HG03039 (cell line): ENCODE results near the gene MYO1D.
"Not testable (repeated sequence)": the region's sequence is repeated elsewhere in the genome, so short reads cannot be mapped to it uniquely, and the experiment has no call there.

Source experiments
- ATAC-seq: cut with Tn5 transposase; IDR thresholded peaks from one replicate; pipeline ENCODE4 v1.9.1; 2021; ENCODE audit warnings: mild to moderate bottlenecking, moderate library complexity; ENCODE audit not compliant: unreplicated experiment

MYO1D gene

DNA sequence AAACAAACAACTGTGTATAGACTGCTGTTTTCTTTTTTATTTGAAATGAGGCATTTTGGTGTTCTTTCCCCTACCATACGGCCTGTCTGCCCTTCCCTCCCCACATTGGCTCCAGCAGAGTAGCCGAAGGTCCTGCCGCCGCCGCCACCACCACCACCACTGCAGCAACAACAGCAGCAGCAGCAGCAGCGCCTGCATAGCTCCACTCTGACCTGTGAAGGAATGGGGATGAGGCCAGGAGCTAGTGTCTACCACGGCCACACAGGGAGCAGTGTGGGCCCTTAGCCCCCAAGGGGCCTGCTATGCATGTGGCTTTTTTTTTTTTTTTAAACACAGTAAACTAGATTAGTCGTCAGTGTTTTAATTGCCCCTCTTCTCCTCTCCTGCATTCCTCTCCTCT is 395.7 kb downstream of the MYO1D start:
- no peak for ATAC-seq

DNA sequence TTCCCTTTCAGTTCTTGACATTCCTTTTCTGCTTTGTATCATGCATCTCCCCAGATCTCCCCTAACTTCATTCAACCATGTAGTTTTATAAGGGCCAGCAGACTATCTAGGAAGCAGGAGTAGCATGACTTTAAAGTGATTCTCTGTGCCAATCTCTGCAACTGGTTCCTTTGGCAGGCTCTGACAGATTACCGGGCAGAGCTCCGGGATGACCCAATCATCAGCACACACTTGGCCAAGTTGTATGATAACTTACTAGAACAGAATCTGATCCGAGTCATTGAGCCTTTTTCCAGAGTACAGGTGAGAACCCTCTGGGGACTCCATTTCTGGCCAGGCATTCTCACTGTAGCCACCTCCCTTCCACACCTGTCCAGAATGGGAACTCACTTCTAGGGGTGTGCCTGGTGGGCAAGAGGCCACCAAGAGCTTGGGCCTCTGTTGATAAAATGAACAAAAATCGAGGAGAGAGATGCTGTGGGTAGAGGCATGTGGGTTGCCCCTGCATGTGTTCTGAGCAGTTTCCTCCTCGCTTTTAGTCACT is 397.8 kb downstream of the MYO1D start:
- ATAC-seq, result no peak

- no peak for ATAC-seq
These were observed 399.7 kb downstream of the MYO1D start for GRCh38 chr17:32477220-32477619.

- no peak for ATAC-seq
These were observed 401.7 kb downstream of the MYO1D start for GRCh38 chr17:32475258-32475657.

- ATAC-seq, result no peak
These were observed 405.3 kb downstream of the MYO1D start for GRCh38 chr17:32471652-32472051.

GRCh38 chr17:32470405-32471167 is 406.3 kb downstream of the MYO1D start:
- ATAC-seq, result no peak

DNA sequence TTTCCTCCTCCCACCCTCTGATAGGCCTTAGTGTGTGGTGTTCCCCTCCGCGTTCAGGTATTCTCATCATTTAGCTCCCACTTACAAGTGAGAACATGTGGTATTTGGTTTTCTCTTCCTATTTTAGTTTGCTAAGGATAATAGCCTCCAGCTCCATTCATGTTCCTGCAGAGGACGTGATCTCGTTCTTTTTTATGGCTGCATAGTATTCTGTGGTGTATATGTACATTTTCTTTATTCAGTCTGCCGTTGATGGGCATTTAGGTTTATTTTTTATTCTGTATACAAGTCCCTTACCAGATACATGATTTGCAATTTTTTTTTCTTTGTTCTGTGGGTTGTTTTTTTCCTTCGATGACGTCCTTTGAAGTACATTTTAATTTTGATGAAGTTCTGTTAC is 409.0 kb downstream of the MYO1D start:
- ATAC-seq, result no peak

DNA sequence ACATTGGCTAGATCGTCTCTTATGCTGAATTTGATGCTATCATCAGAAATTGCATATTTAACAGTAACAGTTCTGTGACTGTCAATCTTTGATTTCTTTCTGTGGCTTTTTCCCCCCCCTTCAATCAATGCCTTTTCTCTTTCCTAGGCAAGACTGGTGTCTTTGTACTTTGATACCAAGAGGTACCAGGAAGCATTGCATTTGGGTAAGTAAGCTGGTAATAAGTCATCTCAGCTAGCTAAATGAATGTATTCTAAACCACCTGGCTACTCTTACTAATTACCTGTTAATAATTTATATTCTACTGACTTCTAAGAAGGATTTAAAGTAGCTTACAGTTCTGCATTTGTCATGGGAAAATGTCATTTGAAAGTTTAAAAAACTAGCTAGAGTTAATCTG is 412.6 kb downstream of the MYO1D start:
- no peak for ATAC-seq

DNA sequence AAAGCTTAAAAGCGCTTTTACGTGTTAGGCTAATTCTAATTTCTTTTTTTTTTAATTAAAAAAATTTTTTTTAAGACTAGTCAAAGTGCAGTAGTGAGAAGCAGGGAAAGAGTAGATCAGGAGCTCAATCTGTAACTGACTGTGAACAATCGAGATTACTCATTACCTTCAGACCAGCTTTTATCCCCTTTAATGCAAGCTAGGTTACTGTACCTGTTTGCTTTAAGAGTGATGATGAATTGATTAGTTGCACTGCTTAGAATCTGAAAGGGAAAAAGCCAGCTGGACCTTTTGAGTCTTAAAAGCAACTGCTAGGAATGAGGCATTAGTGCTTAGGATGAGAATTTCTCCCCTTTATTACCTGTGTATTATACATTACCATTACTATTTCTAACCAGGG is 413.6 kb downstream of the MYO1D start:
- no peak for ATAC-seq

DNA sequence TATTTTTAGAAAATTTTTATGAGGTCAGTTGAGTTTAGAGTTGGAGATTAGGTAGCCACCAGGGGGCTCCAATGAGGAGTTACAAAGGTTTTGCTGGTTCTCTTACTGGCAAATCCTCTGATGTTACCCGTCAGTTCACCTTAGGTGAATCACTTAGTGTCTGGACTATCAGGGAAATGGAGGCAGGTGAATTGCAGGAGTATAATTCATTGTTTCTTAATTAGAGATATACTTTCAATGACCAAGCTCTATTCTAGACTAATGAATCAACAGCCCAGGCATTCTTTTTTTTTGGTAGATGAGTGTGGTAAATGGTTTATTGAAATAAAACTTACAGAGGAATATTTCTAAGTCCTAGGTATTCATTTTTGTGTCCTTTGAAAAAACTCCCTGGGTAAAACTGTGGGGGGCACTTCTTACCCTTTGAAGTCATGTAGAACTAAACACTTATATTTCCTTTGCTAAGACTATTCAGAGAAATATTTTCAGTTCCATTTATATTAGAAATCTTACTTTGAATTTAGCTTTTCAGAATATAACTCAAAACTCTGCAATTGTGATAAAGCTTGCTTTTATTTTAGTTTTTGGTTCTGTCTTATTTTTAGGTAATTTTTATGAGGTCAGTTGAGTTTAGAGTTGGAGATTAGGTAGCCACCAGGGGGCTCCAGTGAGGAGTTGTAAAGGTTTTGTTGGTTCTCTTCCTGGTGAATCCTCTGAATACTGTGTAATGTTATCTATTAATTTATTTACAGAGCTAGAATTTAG is 414.9 kb downstream of the MYO1D start:
- ATAC-seq, result no peak

DNA sequence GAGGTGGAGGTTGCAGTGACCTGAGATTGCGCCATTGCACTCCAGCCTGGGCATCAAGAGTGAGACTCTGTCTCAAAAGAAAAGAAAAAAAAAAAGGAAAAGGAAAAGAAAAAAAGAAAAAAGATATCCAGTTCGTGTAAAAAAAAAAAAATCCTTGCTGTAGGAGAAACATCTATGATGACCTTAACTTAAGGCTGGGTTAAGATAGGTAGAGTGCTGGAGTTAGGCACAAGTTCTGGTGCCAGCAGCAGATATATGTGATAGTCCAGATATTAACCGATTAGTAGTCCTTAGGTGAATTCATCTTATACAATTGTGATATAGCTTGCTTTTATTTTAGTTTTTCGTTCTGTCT is 415.4 kb downstream of the MYO1D start:
- ATAC-seq, result no peak

DNA sequence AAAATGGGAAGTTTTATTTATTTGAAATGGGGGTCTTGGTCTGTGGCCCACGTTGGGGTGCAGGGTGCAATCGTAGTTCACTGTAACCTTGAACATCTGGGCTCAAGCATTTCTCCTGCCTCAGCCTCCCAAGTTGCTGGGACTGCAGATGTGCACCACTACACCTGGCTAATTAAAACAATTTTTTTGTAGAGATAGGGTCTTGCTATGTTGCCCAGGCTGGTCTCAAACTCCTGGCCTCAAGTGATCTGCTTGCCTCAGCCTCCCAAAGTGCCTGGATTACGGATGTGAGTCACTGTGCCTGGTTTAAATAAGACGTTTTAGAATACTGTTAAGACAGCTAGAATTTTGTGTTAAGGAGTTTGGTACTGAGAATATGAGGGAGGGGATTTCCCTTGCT is 416.9 kb downstream of the MYO1D start:
- no peak for ATAC-seq

GRCh38 chr17:32458371-32458770 is 418.6 kb downstream of the MYO1D start:
- ATAC-seq, result no peak

GRCh38 chr17:32453370-32453769 is 423.6 kb downstream of the MYO1D start:
- ATAC-seq, result no peak

DNA sequence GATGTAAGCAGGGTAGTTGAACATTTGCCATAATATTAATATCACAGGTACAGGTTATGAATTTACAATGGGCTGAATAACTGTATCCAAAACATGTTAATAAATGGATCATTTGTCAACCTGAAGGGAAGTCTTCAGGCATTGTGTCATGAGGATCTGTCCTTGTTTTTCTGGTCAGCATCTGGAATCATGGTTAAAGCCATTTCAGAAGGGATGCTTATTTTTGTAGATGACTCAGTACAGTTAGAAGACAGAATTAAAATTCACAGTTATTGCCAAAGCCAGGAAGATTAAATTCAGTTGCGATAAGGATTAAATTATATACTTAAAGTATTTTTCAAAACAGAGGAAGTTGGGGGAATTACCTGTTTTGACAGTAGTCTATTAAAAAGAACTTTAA is 424.6 kb downstream of the MYO1D start:
- ATAC-seq, result no peak

- no peak for ATAC-seq
These were observed 425.0 kb downstream of the MYO1D start for GRCh38 chr17:32451879-32452278.

GRCh38 chr17:32450379-32450778 is 426.5 kb downstream of the MYO1D start:
- ATAC-seq, result not testable (repeated sequence)

GRCh38 chr17:32449963-32450362 is 427.0 kb downstream of the MYO1D start:
- no peak for ATAC-seq

DNA sequence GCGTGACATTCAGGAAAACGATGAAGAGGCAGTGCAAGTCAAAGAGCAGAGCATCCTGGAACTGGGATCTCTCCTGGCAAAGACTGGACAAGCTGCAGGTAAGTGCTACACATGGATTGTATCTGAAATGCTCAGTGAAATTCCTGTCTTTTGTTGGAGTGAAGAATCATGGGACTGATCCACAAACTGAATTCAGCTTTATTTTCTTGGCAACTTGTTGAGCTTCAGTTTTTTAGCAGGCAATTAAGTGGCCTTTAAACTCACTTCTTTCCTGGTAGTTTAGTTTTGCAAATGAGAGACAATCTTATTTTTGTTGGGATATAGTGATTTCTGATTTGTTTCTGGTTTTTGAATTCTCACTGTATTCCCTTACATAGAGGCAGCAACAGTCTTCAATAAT is 430.0 kb downstream of the MYO1D start:
- no peak for ATAC-seq

GRCh38 chr17:32445971-32446370 is 431.0 kb downstream of the MYO1D start:
- no peak for ATAC-seq

- ATAC-seq, result no peak
These were observed 431.4 kb downstream of the MYO1D start for GRCh38 chr17:32445497-32445896.

DNA sequence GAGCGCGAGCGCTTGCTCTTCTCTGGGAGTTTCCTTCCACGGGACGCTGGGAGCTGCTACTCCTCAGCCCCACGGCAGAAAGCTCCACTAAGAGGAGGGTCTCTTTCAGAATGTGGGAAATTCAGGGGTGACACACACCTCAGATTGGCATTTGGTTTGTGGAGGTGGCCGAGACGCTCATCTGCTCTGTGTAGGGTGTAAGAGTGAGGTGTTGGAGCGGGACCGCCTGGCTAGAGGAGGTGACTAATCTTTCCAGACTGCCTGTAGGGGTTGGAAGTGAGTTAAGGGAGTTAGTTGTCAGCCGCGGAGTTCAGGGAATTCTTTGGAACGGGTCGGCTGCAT is 431.9 kb downstream of the MYO1D start:
- no peak for ATAC-seq
